ENCODE data around the gene GPSM3.

Gene GPSM3

DNA sequence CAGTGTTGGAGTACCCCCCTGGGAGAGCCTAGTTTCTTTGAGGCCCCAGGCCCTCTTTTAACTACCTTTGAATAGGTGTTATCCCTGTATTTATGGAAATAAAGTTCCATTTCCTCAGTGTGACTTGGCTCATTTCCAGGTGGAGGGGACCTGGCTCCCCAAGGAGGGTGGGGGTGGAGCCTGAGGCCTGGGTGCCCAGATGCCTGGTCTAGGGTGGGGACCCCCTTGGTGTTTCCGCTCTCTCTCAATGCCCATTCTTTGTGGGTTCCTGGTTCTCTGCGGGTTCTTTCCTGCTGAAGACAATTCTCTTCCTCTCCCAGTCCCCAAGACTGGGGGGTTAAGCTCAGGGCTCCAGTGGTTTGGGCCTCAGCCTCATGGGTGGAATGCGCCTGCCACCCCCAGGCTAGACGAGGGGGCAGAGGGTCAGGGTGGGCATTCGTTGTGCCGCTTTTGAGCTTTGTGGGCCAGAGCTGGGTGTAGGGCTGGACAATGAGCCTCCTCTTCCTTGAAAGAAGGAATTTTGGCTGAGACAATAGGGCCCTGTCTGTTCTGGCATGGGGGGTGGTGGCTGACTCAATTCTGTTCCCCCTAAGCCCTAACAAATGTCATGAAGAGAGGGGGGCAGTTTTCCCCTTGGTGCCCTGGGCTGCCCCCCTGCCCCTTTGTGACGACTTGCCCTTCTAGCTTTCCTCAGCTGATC, 28.7 kb downstream of the GPSM3 start:
- no peak overlapping the region for H3K4me3 Mint-ChIP-seq
- no peak overlapping the region for H3K27ac Mint-ChIP-seq
- ATAC-seq (ENCODE audit: low read depth) (no peak), DNase-seq (ENCODE audit: low spot score in 2 of 2) (no peak)
- no peaks in the 10 kb centered on the region for H3K27me3 Mint-ChIP-seq
- peaks cover 3% of the 10 kb centered on the region for H3K4me1 Mint-ChIP-seq
- H3K9me3 Mint-ChIP-seq, result no peaks in the 10 kb centered on the region
- H3K36me3 Mint-ChIP-seq, result peaks cover 5% of the 10 kb centered on the region

DNA sequence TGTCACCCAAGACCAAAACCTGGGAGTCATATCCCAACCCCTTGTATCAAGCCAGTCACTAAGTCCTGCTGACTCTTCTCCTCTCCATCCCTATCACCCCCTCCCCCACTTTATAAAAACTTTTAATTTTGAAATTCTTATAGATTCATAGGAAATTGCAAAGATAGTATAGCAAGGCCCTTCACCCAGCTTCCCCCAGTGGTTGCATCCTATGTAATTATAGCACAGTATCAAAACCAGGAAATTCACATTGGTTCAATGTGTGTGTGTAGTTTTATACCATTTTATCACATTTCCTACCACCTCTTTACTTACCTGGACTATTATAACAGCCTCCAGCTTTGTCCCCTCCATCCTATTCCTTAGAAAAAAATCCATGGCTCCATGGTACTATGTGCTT, 34.4 kb downstream of the GPSM3 start:
- peaks cover 4% of the 10 kb centered on the region for H3K27me3 Mint-ChIP-seq
- H3K4me3 Mint-ChIP-seq, result no peak overlapping the region
- DNase-seq (ENCODE audit: low spot score in 2 of 2), result no peak
- no peaks in the 10 kb centered on the region for H3K9me3 Mint-ChIP-seq
- H3K27ac Mint-ChIP-seq, result no peak overlapping the region
- peaks cover 18% of the 10 kb centered on the region for H3K4me1 Mint-ChIP-seq
- ATAC-seq (ENCODE audit: low read depth), result no peak
- peaks cover 2% of the 10 kb centered on the region for H3K36me3 Mint-ChIP-seq

DNA sequence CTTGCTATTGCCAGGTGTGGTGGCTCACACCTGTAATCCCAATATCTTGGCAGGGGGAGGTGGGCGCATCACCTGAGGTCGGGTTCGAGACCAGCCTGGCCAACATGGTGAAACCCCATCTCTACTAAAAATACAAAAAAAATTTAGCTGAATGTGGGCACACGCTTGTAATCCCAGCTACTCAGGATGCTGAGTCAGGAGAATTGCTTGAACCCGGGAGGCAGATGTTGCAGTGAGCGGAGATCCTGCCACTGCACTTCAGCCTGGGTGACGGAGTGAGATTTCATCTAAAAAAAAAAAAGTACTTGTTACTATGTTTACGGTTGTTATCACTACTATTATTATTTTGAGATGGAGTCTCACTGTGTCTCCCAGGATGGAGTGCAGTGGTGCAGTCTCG, 35.6 kb downstream of the GPSM3 start:
- no peak overlapping the region for H3K27ac Mint-ChIP-seq
- H3K4me3 Mint-ChIP-seq, result no peak overlapping the region
- peaks cover 2% of the 10 kb centered on the region for H3K36me3 Mint-ChIP-seq
- peaks cover 7% of the 10 kb centered on the region for H3K27me3 Mint-ChIP-seq
- no peaks in the 10 kb centered on the region for H3K9me3 Mint-ChIP-seq
- H3K4me1 Mint-ChIP-seq, result peaks cover 21% of the 10 kb centered on the region
- ATAC-seq (ENCODE audit: low read depth) (no peak), DNase-seq (ENCODE audit: low spot score in 2 of 2) (no peak)

DNA sequence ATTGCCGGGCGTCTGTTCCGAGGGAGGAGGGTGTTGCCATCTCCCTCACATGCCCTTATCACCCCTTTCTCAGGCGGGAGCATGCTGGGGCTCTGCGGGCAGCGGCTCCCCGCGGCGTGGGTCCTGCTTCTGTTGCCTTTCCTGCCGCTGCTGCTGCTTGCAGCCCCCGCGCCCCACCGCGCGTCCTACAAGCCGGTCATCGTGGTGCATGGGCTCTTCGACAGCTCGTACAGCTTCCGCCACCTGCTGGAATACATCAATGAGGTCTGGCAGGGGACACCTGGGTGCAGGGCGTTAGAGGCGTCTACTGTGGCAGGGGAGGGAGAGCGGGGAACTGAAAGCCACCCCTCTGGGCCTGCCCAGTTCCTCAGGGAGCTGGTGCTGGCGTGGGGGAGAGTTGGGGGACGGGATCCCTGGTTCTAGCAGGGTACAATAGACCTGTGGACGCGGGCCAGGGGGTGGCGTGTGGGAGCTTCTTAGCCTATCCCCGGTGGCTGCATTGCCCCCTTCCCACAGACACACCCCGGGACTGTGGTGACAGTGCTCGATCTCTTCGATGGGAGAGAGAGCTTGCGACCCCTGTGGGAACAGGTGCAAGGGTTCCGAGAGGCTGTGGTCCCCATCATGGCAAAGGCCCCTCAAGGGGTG, 37.8 kb downstream of the GPSM3 start:
- H3K4me3 Mint-ChIP-seq, result peak overlapping the region; percentile 84
- H3K27ac Mint-ChIP-seq, result peak overlapping the region; percentile 0
- DNase-seq (ENCODE audit: low spot score in 2 of 2), result peak; percentile 53 to 66
- ATAC-seq (ENCODE audit: low read depth), result peak; percentile 87
- peaks cover 22% of the 10 kb centered on the region for H3K27me3 Mint-ChIP-seq
- no peaks in the 10 kb centered on the region for H3K9me3 Mint-ChIP-seq
- peaks cover 2% of the 10 kb centered on the region for H3K36me3 Mint-ChIP-seq
- H3K4me1 Mint-ChIP-seq, result peaks cover 24% of the 10 kb centered on the region

DNA sequence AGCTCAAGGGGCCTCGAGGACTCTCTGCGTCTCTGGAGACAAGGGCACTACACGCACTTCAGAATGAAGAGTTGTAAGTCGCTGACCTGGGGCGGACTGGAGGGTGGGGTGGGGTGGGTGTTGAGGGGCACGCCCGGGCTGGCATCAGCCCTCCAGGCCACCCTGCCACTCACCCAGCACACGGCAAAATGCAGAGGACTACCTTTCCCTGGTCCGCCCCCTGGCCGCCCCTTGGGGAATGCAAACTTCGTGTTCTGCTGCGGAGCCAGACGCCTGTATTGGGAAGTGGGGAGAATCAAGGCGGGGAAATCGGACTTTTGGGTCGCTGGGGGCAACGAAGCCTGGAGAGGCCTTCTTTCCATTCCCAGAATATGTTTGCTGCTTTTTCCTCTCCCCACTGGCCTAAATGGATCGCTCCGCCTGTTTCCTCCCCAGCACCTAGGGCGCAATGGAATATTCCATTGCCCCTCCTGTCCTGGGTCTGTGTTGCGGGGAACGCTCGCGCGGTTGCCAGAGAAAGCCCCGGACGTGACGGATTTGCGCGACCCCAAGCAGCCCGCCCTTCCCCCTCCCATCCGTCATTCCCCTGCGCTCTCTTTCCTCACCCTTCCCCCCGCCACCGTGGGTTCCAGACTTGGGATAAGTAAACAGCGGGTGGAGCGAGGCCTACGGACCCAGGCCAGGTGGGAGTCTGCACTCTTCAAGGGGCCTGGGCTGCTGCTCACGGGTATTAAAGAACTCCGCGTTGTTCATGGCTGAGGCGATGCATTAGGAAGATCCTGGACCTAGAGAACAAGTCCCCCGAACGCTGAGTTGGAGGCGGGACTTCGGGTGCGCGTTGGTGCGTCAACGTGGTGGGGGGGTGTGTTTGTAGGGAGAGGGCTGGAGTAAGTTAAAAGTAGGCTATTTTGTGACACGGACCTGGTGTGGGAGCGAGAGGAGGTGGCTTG, 38.6 kb downstream of the GPSM3 start, which contains the start of gene PPT2:
Gene PPT2 (plus strand): TSS at position 578 of the 950 bp plus-strand sequence. CDS start 454 bp downstream, outside the sequence.
- H3K27ac Mint-ChIP-seq, result peak within 1 kb of the TSS; percentile 0
- ATAC-seq (ENCODE audit: low read depth), result peak; percentile 41
- peaks cover 24% of the 10 kb centered on the region for H3K4me1 Mint-ChIP-seq
- H3K36me3 Mint-ChIP-seq, result peaks cover 2% of the 10 kb centered on the region
- DNase-seq (ENCODE audit: low spot score in 2 of 2), result no peak
- H3K4me3 Mint-ChIP-seq, result peak within 1 kb of the TSS; percentile 84
- no peaks in the 10 kb centered on the region for H3K9me3 Mint-ChIP-seq
- H3K27me3 Mint-ChIP-seq, result peaks cover 25% of the 10 kb centered on the region

DNA sequence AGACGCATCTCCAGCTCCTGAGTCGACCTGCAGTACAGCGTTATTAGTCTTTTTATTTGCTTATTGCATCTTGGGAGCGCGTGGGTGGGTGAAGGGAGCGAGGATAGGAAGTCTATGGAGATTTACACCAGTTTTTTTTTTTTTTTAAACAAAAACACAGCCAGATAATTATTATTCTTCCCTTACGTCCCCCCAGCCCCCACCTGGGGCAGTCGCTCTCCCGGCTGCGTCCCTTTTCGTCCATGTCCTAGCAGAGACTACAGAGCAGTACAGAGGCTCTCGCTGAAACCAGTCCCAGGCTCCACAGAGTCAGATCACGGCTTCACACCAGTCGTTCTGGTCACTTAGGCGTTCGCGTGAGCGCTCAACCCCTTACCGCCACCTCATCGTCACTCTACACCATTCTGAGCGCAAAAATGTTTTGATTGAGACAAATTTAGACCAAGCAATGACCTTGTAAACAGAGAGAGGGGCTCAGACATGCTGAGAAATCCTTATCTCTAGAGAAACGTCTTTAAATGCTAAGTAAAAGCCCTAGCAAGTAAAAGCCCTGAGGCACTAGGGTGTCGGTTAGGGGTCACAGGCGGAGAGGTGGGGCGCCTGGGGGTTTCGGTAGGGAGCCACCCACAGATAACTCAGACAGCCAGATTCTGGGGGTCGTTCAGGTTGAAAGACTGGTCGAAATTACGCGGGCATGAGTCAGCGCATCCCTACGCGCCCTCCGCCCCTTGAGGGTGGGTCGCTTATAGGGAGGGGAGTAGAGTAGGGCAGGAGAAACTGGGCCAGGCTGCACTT, 39.5 kb downstream of the GPSM3 start:
- DNase-seq (ENCODE audit: low spot score in 2 of 2) (no peak), ATAC-seq (ENCODE audit: low read depth) (no peak)
- H3K4me3 Mint-ChIP-seq, result peak overlapping the region; percentile 67
- H3K36me3 Mint-ChIP-seq, result no peaks in the 10 kb centered on the region
- peaks cover 31% of the 10 kb centered on the region for H3K27me3 Mint-ChIP-seq
- peaks cover 24% of the 10 kb centered on the region for H3K4me1 Mint-ChIP-seq
- no peak overlapping the region for H3K27ac Mint-ChIP-seq
- H3K9me3 Mint-ChIP-seq, result no peaks in the 10 kb centered on the region

DNA sequence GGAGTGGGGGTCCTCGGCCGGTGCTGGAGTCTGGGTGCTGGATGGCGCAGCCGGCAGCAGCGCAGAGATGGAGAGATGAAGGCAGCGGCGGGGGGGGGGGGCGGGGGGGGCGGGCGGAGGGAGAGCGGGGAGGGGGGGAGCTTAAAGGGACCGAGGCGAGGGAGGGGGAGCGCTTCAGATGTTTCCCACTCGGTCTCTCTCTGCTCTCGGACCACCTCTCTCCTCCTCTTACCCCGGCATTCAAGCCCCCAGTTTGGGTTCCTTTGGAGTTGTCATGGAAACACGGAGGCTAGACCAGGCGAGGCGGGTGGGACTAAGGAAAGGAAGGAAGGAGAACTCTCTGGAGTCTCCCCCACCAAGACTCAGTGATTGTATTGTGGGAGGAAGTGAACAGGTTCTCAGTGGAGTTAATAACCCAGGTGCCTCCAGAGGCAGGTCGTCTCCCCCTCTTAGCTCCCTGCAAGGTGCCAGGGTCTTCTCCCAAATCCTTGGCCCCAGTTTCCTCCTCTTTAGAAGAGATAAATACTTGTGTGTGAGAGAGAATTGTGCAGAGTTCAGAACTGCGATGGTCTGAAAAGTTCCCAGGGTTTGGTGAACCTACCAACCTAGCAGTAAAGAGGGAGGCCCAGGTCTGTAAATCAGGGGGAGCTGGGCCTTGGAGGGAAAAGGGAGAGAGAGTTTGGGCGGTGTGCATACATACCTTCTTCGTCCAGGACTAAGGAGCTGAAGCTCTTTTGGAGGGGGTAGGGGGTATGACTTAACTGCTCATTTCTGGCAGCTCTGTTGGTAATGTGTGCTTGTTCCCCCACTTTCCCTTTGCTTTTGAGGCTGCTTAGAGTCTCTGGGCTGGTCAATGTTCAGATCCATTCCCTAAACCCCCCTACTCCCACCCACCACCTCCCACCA, 40.3 kb downstream of the GPSM3 start, which contains the start of gene PRRT1:
Gene PRRT1 (minus strand): TSS at position 77 of the 906 bp plus-strand sequence. CDS start 112 bp downstream, outside the sequence.
- DNase-seq (ENCODE audit: low spot score in 2 of 2) (no peak), ATAC-seq (ENCODE audit: low read depth) (no peak)
- no peaks in the 10 kb centered on the region for H3K9me3 Mint-ChIP-seq
- peaks cover 24% of the 10 kb centered on the region for H3K4me1 Mint-ChIP-seq
- no peak within 1 kb of the TSS for H3K27ac Mint-ChIP-seq
- no peak within 1 kb of the TSS for H3K4me3 Mint-ChIP-seq
- peaks cover 33% of the 10 kb centered on the region for H3K27me3 Mint-ChIP-seq
- no peaks in the 10 kb centered on the region for H3K36me3 Mint-ChIP-seq

DNA sequence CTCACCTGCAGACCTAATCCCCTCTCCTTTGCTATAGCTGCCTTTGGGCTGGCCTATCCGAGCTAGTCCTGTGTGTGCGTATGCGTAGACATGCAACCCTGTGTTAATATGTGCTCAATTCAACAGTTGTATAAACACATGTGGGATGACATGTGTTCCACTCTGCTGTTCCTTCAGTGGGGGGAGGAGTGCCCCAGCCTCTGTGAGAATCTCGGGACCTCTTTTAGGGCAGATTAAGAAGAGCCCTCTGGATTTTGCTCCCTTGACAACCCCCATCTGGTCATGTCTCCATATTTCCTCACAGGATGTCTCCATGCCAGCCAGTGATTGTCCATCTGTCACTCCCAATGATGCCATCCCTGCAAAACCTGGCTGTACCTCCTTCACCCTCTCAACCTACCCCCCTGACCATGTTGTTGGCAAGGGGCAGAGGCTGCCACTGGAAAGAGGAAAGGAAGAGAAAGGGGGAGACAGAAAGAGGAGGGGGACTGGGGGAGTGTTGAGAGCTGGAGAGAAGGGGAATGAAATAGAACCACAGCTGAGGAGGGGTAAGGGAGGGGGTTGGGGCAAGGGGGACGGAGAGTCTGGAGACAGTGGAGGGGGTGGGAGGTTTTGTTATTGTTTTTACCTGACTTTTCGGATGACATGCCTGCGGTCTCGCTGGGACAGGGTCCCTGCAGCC, 41.1 kb downstream of the GPSM3 start:
- Mint-ChIP-seq H3K4me1 (peaks cover 24% of the 10 kb centered on the region), H3K27ac (no peak overlapping the region), H3K27me3 (peaks cover 37% of the 10 kb centered on the region), H3K4me3 (no peak overlapping the region), H3K36me3 (no peaks in the 10 kb centered on the region), H3K9me3 (no peaks in the 10 kb centered on the region)
- DNase-seq (ENCODE audit: low spot score in 2 of 2) (no peak), ATAC-seq (ENCODE audit: low read depth) (no peak)

DNA sequence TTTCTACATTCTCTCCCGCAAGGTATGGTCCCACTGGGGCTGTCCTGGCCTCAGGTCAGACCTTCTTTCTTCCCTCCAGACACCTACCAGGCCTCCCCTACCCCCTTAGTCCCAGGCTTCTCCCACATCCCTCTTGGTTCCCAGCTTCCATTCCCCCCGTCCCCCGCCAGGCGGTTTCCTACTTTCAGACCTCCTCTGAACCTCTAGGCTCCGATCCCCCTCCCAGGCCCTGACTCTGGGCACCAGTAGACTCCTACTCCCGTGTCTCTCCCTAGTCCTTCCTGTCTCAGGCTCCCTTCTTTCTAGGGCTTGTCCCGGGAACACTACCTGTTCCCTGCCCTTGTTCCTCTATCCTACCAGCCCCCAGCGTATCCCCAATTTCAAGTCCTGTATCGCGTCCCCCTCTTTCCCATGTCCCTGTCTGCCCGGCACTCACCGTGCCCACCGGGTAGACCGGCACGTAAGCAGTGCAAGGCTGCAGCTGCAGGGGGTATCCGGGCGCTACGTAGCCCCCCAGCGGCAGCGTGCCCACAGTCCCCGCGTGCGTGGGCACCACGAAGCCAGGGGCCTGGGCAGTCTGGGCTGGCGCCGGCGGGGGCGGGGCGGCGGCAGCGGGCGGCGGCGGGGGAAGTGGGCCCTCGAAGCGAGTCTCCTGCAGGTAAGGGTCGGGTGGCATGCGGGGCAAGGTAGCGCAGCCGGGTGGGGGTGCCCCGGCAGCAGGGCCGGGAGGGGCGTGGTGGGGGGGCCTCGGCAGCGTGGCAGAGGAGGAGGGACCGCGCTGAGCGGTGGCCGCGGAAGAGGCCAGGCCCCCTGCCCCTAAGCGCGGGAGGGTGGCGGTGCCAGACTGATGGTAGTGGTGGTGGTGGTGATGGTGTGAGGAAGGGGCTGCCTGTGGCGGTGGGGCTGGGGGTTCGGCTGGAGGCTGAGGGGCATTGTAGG, 42.2 kb downstream of the GPSM3 start:
- Mint-ChIP-seq H3K9me3 (no peaks in the 10 kb centered on the region), H3K4me1 (peaks cover 21% of the 10 kb centered on the region), H3K27me3 (peaks cover 33% of the 10 kb centered on the region), H3K27ac (no peak overlapping the region), H3K36me3 (no peaks in the 10 kb centered on the region), H3K4me3 (no peak overlapping the region)
- ATAC-seq (ENCODE audit: low read depth) (no peak), DNase-seq (ENCODE audit: low spot score in 2 of 2) (no peak)

DNA sequence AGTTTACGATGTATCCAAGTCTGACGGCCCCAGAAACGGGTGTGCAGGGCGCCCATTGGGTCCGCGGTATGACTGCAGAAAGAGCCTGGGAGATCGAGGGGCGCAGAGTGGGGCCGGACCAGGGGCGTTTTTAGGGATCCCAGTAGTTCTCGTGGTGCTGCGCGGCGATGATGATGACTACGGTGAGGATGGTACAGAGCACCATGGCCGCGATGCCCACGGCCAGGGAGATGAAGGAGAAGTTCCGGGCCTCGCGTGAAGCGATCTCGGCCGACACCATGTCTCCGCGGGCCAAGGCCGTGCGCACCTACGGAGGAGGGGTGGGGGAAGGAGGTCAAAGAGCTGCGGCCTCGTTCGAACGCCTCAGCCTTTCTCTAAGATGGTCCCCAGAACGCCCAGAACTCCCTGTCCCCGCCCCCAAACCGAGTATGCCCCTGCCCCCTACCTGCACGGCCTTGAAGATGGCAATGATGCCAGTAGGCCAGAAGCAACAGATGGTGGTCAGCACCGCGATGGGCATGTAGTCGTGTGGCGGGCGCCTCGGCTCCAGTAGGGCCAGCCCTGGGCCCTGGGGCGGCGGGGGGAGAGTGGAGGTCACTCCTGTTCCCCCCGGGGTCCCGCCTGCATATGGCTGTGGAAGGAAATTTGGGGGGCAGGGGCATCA, 43.2 kb downstream of the GPSM3 start:
- Mint-ChIP-seq H3K4me1 (peaks cover 14% of the 10 kb centered on the region), H3K4me3 (peak overlapping the region; percentile 46), H3K27me3 (peaks cover 32% of the 10 kb centered on the region), H3K9me3 (no peaks in the 10 kb centered on the region), H3K27ac (no peak overlapping the region), H3K36me3 (no peaks in the 10 kb centered on the region)
- ATAC-seq (ENCODE audit: low read depth) (no peak), DNase-seq (ENCODE audit: low spot score in 2 of 2) (no peak)

Data from memory B cell (primary cell).